Activated CD4-positive, alpha-beta T cell treated with anti-CD3 and anti-CD28 coated beads for 4 hours (primary cell): ENCODE data around the gene SLC6A19.
A peak's percentile ranks its signal among the peaks of the same experiment; 100 is the strongest.
"Not testable (repeated sequence)": the region's sequence is repeated elsewhere in the genome, so short reads cannot be mapped to it uniquely, and the experiment has no call there.

ENCODE experiments used
- DNase-seq, 2 donors: peaks; one replicate each; pipeline ENCODE4 v3.0.0-alpha.2; 2020

The SLC6A19 gene

DNA sequence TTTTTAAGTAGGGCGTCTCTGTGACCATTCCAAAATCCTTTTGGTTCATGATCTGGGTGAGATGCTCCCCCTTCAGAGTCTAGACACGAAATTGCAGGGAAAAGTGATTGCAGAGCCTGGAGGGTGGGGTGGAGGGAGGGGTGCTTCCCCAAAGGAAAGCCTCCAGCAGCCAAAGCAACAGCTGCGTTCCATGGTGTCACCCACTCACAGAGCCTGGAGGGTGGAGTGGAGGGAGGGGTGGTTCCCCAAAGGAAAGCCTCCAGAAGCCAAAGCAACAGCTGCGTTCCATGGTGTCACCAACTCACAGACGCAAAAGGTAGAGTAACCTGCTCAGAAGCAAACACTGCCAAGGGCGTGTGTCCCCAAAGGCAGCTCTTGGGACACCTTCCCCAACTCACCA lies 46.4 kb downstream of the SLC6A19 start:
- DNase-seq = no peak

DNA sequence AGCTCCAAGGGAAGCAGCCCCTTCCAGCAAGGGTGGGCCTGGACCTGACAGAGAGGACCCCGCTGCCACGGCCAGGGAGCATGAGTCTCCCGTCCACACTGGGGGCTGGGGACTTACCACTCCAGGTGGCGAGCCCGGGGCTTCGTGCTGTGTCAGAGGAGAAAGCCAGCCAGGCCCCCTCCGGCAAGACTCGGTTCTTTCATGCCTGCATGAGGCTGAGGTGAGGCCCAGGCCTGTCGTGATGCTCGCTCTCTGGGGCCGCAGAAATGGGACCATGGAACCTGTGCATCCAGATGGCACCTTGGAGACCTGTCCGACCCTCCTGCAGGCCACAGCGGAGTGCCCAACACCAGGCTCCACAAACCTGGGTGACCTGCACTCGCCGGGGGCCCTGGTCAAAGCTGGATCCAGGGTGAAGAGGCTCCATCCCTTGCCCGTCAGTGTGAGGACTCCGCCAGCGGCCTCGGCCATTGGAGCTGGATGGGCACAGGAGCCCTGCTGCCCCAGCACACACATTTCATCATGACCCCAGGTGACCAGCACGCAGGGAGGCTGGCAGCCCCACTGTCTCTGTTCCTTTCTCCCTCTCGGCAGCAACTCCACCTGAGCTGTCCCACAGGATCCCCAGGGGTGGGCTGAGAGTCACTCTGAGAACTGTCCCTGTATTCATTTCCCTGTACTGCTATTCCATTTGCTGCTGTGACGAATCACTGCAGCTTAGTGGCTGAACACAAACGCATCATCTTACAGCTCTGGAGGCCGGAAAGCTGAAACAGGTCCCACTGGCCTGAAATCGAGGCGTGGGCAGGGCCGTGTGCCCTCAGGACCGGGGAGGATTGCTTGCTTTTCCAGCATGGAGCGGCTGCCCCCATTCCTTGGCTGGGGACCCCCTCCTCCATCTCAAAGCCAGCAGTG lies 48.2 kb downstream of the SLC6A19 start:
- DNase-seq = no peak

DNA sequence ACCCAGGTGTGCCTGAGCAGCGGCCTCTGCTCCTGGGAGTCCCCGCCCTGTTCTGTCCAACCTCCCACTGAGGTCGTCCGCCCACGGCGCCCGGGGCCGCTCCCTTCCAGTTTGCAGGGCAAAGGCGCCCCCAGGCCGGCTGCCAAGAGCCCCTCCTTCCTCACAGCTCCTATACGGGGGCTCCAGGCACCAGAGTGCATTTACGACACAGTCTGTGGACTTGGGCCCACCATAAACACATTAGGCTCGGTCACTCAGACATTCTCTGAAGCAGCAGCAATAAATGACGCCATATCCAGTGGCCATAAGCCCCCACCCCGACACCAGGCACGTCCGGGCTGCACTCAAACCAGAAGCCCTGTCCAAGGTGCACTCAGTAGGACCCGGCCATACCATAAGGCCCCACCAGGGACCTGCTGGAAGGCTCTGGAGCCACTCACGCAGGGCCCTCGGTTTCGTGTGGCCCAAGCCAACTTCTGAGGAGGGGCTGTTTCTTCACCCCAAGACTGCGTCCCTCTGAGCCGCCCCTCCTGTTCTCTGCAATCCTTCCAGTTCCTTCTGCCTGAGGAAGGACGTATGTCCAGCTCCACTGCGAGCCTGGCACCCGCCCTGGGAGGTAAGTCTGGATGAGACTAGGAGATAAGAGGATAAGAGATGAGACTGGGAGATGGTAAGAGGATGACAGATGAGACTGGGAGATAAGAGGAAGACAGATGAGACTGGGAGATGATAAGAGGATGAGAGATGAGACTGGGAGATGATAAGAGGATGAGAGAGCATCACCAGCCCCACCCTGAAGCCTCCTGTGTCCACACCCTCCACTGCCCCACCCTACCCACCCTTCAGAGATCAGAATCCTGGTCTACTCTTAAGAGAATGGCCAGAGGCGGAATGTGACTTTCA lies 50.5 kb downstream of the SLC6A19 start:
- no peak for DNase-seq

DNA sequence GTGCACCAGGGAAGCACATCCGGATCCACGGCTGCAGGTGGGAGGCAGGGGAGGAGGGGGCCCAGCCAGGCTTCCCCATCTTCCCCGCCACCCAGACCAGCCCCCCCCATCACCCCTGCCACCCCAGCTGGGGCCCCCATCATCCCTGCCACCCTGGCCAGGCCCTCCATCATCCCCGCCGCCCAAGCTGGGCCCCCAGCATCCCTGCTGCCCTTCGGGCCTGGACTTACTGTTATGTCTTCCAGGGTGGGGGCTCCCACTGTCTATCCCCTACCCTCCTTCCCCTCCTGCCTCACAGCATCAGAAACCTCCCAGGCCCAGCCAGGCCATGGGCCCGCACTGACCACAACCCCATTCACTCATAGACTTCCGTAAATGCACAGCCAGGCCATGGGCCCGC lies 51.3 kb downstream of the SLC6A19 start:
- no peak for DNase-seq

DNA sequence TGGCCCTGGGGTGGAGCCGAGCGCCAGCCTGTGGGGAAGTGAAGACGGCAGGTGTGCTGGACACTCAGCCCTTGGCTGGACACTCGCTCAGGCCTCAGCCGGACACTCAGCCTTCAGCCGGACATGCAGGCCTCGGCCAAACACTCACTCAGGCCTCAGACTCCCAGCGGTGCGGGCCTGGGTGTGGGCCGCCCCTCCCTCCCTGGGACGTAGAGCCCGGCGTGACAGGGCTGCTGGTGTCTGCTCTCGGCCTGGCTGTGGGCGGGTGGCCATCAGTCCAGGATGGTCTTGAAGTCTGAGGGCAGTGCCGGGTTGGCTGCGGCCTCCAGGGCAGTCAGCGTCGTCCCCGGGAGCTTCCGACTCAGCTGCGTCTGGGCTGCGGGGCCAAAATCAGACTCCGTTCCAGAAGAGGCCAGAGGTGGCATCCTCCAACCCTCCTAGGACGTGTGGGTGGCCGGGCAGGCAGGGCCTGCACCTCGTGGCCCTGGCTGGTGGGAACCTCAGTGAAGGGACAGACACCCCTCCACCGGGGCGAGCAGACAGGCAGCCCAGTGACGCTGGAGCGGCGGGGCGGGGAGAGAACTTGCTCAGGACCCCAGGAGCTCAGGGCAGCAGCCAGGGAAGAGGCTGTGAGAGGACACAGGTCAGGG lies 52.2 kb downstream of the SLC6A19 start:
- no peak for DNase-seq

DNA sequence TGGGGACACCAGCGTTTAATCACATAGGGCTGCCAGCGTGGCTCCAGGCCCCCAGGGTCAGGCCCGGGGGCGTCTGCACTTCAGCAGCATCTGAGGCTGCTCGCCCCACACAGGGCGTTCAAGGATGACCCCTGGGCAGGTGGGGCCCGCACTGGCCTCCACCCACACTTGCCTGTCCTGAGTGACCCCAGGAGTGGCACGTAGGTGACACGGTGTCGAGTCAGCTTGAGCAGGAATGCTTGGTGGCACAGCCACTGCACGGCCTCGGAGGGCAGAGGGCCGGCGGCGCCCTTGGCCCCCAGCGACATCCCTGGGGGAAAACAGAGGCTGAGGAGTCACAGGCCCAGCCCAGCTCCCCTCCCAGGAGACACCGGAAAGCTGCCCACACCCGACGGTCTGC lies 52.8 kb downstream of the SLC6A19 start:
- DNase-seq = no peak

DNA sequence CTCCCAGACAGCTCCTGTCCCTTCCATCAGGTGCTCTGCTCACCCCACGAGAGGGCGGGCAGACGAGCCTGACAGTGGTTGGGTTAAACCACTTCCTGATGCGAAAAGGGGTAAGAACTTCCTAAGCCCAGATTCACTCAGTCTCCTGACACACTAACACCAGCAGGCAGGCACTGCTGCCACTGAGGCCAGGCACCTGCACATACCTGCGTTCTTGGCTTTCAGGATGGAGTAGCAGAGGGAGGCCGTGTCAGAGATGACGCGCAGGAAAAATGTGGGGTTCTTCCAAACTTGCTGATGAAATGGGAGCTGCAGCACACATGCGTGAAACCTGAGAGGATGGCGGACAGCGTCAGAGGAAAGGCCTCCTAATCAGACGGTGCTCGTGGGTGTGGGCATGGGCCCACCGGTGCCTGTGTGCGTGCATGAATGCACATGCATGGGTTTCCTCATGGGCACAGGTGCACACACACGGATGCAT lies 53.7 kb downstream of the SLC6A19 start:
- DNase-seq = peak; percentile 35 to 38

DNA sequence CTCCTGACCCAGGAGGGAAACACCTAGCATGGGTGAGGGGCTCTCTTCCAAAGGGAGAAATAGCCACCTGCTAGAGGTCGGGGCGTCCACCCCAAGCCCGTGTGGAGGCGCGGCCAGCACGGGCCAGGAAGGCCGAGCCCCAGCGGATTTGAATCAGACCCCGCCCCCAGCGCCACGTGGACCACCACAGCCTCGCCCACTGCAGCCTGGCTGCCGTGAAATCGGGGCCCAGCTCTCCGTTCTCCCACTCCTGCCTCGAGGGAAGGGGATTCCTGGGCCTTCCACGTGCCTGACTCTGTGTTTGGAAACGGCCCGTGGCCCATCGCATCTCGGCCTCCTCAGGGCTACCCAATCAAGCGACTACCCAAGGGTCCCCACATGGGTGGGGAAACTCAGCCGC lies 55.4 kb downstream of the SLC6A19 start:
- no peak for DNase-seq

DNA sequence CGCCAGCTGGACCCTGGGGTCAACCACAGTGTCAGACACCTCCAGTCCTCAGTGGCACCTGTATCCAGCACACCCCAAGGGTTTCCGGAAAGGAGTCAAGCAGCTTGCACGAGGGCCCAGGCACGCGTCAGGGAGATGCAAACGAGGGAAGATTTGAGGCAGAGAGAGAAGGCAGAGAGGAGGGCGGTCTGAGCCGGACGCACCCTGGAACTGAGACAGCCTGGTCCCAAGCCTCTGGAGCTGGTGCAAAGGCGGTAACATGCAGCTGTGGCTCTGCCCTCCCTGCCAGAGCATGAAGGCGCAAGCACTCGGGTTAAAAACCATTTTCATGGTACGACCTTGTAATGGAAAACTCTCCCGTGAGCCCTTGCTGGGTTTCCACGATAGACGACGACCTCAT lies 56.0 kb downstream of the SLC6A19 start:
- no peak for DNase-seq

DNA sequence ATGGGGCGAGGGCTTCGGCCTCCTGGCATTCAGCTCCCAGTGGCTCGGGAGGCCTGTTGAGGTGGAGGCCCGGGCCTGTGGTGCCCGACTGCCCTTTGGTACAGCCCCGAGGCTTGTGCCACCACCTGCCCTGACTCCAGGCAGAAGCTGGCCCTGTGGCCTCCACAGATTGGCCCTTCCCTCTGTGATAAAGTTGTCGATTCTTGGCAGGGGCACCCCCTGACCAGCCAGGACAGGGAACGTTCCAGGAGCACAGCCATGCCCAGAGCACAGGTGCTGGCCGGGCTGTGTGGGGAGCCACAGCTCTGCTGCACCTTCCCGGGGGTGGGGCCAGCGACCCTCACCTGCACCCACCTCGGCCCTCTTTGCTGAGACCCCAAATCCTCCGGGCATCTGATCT lies 56.4 kb downstream of the SLC6A19 start:
- no peak for DNase-seq

DNA sequence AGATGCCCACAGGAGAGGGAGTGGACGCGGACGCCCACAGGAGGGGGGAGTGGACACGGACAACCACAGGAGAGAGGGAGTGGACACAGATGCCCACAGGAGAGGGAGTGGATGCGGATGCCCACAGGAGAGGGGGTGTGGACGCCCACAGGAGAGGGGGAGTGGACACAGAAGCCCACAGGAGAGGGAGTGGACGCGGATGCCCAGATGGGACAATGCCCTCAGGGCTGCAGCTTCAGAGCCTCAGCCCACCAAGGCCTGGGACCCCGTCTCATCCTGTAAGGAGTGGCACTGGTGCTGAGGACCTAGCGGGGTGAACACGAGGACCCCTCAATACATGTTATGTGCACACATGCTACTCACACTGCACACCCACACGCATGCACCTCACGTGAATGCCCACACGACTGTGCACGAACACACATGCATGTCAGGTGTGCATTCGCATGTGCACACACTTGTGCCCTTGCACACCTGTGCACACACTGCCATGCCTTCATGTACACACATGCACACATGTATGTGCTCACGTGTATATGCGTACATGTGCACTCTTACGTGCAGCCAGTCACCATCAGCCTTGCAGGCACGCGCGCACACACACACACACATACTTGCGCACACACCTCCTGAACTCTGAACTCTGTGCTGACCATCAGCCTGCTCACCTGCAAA lies 58.5 kb downstream of the SLC6A19 start:
- DNase-seq = no peak

DNA sequence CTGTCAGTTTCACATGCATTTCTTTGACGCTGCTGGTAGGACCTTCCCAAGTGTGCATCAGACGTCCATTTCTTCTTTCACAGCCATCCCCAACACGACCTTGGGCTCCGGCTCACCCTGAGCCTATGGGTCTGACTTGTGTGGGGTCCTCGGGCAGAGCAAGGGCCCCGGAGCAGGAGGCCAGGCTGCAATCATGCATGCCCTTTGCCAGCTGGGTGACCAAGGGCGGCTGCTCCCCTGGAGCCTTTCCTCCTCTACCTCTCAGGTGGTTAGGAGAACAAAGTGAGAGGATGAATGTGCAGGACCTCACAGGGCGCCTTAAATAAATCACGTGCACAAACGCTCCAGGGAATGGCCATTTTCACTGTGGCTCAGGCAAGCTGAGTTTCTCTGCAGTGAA lies 60.2 kb downstream of the SLC6A19 start:
- no peak for DNase-seq

DNA sequence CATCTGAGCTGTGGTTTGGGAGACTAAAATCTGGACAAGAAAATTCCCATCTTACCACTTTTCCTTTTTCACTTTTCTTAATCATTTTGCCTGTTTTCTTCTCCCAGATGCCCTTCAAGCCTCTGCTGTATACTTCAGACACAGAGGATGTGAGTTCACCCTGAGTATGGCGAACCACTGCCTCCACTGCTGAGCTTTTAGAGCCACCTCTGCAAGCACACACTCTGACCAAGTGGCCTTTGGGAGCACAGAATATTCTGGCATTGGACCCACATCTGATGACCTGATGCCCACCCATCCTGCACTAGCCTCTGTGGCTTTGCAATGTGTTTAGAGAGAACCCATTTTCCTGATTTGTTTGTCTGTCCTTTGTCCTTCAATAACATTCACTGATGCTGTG lies 61.0 kb downstream of the SLC6A19 start:
- no peak for DNase-seq

DNA sequence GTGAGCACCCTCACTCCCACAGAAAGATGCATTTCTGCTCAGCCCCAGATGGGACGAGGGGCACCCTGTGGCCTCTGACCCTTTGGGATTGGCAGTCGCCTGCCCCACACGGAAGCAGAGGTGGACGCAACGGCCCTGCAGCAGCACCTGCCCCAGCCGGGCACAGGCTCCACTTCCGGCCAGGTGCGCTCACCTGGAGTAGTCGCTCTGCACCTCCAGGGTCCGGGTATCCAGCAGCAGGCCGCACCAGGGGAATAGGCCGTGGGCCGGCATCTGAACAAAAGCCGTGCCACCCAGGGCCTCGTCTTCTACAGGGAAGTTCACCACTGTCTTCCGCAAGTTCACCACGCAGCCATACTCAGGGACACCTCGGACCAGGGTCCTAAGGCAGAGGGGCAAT lies 62.8 kb downstream of the SLC6A19 start:
- no peak for DNase-seq

DNA sequence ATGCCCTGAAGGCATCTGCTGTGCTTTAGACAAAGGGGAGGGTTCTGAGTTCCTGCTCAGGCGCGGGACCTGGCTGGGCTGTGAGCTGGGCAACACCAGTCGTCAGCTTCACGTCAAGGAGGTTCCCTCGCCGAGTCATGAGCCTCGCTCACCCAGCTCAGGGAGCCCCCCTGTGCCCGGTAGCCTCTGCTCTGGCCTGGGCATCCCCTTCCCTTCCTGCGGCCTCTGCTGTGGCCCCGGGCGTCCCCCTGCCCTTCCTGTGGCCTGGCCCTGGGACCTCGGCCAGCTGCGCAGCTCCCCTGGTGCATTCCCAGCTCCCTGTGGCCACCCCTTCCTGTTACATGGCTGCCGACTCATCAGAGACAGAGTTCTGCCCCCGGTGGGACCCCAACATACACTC lies 63.6 kb downstream of the SLC6A19 start:
- DNase-seq = no peak

DNA sequence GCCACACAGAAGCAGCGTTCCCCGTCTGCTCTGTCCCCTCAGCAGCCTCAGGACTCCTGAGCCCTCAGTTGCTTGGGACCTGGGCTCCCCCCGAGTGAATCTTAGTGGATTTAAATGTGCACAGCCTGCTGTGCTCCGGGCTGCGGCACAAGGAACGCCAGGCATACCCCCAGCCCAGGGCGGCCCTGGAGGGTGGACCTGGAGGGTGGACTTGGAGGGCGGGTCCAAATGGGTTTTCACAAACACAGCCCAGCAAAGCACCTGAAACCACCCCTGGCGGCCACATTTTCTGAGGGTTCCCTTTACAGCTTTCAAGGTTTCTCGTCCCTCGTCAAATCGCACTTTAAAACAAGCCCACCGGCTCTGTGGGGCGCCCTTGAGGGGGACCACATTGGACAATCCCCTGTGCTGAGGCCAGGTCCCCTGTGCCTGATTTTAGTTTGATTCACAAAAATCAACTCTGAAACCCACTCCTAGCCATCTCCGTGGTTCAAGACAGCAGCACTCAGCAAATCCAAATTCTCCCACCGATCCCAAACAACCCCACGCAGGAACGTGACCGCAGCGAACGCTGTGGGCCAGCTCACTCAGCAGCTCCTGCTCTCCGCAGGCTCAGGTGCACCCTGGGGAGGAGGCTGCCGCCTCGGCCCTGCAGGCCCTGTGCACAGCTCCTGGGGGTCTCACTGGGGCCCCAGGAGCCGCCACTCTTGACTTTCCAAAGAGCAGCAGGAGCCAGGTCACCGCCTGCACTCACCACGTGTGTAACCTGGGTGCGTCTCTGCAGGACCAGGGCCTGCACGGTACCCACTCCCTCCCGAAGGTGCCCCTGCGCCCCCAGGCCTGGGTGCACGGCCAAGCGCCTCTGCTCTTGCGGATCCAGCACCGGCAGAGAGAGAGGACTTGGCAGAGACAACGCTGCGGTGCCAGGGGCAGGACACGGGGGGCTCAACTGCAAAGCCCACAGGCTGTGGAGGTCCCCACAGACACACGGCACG lies 64.4 kb downstream of the SLC6A19 start:
- no peak for DNase-seq

DNA sequence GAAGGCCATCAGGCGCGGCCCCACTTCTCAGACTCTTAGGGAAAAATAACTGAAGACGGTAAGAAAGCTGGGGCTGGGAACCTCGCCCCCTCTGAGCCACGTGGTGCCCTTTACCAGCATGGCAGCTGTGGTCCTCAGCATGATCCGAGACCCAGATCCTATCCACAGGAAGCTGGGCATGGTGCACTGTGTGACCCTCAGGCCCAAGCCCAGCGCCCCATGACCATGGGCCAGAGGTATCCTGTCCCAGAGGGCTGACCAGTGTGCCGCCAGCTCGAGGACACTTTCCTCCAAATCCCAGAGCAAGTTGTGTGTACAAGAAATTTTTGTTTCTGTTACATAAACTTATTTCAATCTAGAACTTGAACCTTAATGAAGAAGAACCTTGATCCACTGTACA lies 65.4 kb downstream of the SLC6A19 start:
- no peak for DNase-seq

DNA sequence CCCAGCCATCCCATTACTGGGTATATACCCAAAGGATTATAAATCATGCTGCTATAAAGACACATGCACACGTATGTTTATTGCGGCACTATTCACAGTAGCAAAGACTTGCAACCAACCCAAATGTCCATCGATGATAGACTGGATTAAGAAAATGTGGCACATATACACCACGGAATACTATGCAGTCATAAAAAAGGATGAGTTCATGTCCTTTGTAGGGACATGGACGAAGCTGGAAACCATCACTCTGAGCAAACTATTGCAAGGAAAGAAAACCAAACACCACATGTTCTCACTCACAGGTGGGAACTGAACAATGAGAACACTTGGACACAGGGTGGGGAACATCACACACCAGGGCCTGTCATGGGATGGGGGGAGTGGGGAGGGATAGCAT lies 66.1 kb downstream of the SLC6A19 start:
- not testable (repeated sequence) for DNase-seq

DNA sequence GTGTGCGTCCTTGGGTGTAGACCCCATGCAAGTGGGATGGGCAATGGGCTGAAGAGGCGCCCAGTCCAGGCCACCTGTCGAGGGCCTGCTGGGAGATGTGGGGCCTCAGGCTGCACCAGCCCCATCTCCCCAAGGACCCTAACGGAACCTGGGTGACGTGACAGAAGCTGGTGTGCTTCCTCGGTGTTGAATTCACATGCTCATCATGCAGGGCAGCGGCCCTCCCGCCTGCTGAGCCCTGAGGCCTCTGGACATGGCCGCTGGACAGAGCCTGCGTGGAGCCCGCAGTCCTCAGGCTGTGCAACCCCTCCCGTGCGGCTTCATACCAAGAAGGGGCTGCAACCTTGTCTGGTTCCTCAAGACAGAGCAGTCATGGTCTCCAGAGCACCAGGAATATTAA lies 66.7 kb downstream of the SLC6A19 start:
- DNase-seq = no peak

DNA sequence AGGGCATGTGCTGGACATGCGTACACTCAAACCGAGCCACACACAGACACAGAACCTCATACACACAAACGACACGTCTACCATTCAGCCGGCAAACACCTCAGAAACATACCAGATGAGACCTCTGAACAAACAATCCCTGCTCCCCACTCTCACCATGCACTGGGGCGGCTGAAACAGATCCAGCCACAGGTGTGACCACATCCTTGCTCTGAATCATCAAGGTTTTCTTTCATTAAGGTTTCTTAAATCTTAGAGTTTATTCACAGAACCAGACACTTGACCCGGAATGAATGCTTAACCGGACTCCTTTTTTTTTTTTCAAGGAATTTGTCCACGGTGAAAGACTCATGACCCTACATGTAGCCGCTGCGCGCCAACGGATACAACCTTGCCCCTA lies 67.3 kb downstream of the SLC6A19 start:
- DNase-seq = peak in 1 of 2 donors; percentile 19

DNA sequence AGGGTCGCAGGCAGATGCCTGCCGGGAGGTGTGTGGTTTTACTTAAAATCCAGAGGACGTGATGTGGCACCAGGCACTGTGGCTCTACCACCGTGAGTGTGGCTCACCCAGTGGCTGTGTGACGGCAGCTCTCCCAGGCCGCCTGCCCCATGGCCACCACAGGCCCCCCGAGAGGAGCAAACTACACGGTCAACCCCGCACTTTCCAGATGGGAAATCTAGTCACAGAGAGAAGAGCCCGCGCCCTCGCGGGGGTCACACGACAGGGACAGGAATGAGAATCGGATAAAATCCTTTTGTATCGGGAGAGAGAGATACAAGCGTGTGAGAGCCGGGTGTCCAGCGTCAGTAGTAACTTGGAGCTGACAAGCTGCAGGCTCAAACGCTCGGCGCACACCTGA lies 69.0 kb downstream of the SLC6A19 start:
- DNase-seq = no peak
